Cardiac muscle cell (in vitro differentiated cells and primary cell): ENCODE results near the gene UNC5C. TPM values are rescaled to one million over a fixed set of nuclear protein-coding genes. Genes with fewer than 3 reads are reported as not detected.
A peak's percentile ranks its signal among the peaks of the same experiment; 100 is the strongest.
"Not testable (repeated sequence)": the region's sequence is repeated elsewhere in the genome, so short reads cannot be mapped to it uniquely, and the experiment has no call there.

Experiments
- DNase-seq, 2 donors: peaks; one replicate each; pipeline versions ENCODE4 v3.0.0 to v3.0.0-alpha.2; 2010 to 2017; ENCODE audit warnings: low read depth in 1 of 2, low spot score in 1 of 2
- H3K27ac ChIP-seq: fragments of 200-600 bp; sonication (generic); 2 replicates; pipeline ENCODE4 v1.5.1; 2016
- H3K27me3 ChIP-seq: fragments of 200-600 bp; sonication (generic); 2 replicates; pipeline ENCODE4 v1.6.0; 2016; ENCODE audit warnings: control low read depth
- H3K36me3 ChIP-seq: fragments of 200-600 bp; sonication (generic); 2 replicates; pipeline ENCODE4 v1.5.1; 2016; ENCODE audit warnings: control low read depth
- H3K4me1 ChIP-seq: fragments of 200-600 bp; sonication (generic); 2 replicates; pipeline ENCODE4 v1.8.1; 2017; ENCODE audit warnings: low read depth, mild to moderate bottlenecking, mixed run types
- H3K4me3 ChIP-seq: fragments of 200-600 bp; sonication (generic); 2 replicates; pipeline ENCODE4 v1.5.1; 2016; ENCODE audit warnings: mild to moderate bottlenecking
- H3K9me3 ChIP-seq: fragments of 200-600 bp; sonication (generic); 2 replicates; pipeline ENCODE4 v1.5.1; 2017; ENCODE audit warnings: low read depth, mild to moderate bottlenecking, control low read depth
- polyA plus RNA-seq: library from polyadenylated mRNA; unstranded; fragments of >200 nt; fragmentation: Nextera tagmentation; extraction: Ambion mirVana; gene quantifications from 2 replicates; pipeline ENCODE4 v1.2.1, GENCODE V29; 2016
- total RNA-seq: library from RNA; depleted of rRNA; stranded (reverse); fragments of >200 nt; gene quantifications from 2 replicates; pipeline ENCODE4 v1.2.3, GENCODE V29; 2016
- TF ChIP-seq, protein P1 (sequence below): IDR thresholded peaks from 2 replicates; pipeline ENCODE4 v1.5.1; 2012; ENCODE audit warnings: low read depth, mild to moderate bottlenecking, low read length

The UNC5C gene
- total and polyA plus RNA-seq, 2 experiments from 2014 or later: 13.4 to 28.4 TPM

DNA sequence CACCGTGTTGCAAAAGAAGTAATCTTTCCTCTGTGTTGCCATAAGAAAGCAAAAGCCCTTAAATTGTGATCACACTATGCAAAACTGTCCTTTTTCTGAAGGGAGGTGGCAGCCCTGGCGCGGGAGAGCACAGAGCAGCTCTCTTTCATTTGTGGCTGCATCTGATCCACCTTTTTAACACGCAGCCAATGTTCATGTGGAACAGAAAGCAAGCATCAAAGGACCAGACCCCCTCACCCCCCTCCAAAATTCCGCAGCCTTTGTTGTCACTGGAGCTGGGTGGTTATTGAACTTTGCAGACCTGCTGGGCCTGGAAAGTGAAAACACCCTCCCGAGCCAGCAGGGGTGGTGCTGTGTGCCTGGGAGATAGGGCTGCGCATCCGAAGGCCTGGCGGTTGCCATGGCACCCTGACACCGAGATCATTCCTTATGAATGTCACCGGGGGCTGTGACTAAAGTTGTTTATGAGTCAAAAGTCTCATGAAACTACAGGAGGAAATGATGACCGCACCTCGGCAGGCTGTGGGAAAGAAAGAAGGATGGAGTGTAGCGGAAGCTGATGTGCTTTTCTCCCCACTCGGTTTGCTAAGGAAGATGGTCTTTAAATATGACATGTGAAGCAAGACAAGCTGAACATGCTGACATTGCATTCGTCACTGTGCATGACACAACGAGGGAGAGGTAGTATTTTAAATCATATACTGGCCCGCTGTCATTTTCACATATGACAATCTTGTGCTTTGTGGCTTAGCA is 367.4 kb downstream of the UNC5C start:
- TF ChIP-seq, protein P1, sequence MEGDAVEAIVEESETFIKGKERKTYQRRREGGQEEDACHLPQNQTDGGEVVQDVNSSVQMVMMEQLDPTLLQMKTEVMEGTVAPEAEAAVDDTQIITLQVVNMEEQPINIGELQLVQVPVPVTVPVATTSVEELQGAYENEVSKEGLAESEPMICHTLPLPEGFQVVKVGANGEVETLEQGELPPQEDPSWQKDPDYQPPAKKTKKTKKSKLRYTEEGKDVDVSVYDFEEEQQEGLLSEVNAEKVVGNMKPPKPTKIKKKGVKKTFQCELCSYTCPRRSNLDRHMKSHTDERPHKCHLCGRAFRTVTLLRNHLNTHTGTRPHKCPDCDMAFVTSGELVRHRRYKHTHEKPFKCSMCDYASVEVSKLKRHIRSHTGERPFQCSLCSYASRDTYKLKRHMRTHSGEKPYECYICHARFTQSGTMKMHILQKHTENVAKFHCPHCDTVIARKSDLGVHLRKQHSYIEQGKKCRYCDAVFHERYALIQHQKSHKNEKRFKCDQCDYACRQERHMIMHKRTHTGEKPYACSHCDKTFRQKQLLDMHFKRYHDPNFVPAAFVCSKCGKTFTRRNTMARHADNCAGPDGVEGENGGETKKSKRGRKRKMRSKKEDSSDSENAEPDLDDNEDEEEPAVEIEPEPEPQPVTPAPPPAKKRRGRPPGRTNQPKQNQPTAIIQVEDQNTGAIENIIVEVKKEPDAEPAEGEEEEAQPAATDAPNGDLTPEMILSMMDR: peak; percentile 5
- no peaks in the 10 kb centered on the region for H3K9me3 ChIP-seq
- H3K27me3 ChIP-seq: no peaks in the 10 kb centered on the region
- peak in 1 of 2 donors; percentile 19 for DNase-seq
- peaks cover 3% of the 10 kb centered on the region for H3K36me3 ChIP-seq
- H3K27ac ChIP-seq: no peak overlapping the region
- no peak overlapping the region for H3K4me3 ChIP-seq
- peaks cover 24% of the 10 kb centered on the region for H3K4me1 ChIP-seq

DNA sequence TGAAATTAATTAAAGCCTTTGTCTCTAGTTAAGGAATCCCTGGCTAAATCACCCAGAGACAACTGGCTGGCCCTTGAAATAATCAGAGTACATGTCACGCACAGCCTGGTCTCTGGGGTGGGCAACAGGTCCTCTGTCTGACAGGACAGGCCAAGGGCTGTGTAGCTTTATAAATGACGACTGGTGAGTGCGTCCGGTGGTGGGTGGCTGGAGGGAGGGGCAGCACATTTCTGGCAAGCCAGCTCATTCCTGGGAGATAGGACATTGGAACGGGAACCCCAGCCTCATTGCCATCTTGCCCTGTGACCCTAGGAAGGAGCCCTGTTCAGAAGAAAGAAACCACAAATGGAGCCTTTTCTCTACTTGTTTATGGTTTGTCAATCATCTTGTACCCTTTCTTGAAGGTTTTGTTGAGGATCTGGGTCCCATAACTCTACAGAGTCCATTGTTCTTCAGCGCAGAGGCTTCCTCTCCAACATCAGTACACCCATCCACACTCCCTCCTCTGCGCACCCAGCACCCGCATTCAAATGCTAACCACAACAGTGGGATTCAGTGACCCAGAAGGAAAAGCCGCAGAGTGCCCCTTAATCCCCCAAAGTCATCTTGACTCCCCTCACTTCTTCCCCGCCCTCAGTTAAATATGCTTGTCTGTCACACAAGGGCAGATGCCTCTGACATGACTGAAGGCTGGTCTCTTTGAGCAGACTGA is 368.1 kb downstream of the UNC5C start:
- H3K36me3 ChIP-seq: peaks cover 3% of the 10 kb centered on the region
- H3K27ac ChIP-seq: no peak overlapping the region
- H3K27me3 ChIP-seq: no peaks in the 10 kb centered on the region
- H3K9me3 ChIP-seq: no peaks in the 10 kb centered on the region
- peaks cover 24% of the 10 kb centered on the region for H3K4me1 ChIP-seq
- TF ChIP-seq, protein P1: no peak
- no peak overlapping the region for H3K4me3 ChIP-seq
- peak in 1 of 2 donors; percentile 43 for DNase-seq

DNA sequence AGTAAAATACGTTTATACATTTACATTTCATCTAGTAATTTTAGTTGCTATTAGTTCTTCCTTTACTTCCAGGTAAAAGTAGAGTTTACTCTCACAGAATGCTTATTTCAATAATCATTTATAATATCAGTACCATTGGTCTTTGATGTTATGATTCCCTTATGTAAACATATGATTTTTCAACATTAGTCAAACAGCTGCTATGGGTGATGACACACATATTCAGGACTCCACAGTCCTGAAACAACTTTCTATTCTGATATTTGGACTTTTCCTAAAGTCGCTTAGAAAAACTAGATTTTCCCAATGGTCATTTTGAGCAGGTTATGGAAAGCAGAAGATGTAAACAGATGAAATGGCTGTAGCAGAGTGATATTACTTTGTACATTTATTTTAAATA is 369.8 kb downstream of the UNC5C start:
- H3K9me3 ChIP-seq: no peaks in the 10 kb centered on the region
- no peaks in the 10 kb centered on the region for H3K36me3 ChIP-seq
- peaks cover 24% of the 10 kb centered on the region for H3K4me1 ChIP-seq
- H3K27ac ChIP-seq: no peak overlapping the region
- no peak for DNase-seq
- no peaks in the 10 kb centered on the region for H3K27me3 ChIP-seq
- TF ChIP-seq, protein P1: no peak
- no peak overlapping the region for H3K4me3 ChIP-seq

DNA sequence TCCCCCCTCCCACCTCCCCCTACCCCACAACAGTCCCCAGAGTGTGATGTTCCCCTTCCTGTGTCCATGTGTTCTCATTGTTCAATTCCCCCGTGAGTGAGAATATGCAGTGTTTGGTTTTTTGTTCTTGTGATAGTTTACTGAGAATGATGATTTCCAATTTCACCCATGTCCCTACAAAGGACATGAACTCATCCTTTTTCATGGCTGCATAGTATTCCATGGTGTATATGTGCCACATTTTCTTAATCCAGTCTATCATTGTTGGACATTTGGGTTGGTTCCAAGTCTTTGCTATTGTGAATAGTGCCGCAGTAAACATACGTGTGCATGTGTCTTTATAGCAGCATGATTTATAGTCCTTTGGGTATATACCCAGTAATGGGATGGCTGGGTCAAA is 377.4 kb downstream of the UNC5C start:
- DNase-seq, H3K27me3 ChIP-seq, H3K4me1 ChIP-seq, H3K4me3 ChIP-seq, H3K27ac ChIP-seq, H3K9me3 ChIP-seq: not testable (repeated sequence)
- H3K36me3 ChIP-seq: peaks cover 11% of the 10 kb centered on the region

DNA sequence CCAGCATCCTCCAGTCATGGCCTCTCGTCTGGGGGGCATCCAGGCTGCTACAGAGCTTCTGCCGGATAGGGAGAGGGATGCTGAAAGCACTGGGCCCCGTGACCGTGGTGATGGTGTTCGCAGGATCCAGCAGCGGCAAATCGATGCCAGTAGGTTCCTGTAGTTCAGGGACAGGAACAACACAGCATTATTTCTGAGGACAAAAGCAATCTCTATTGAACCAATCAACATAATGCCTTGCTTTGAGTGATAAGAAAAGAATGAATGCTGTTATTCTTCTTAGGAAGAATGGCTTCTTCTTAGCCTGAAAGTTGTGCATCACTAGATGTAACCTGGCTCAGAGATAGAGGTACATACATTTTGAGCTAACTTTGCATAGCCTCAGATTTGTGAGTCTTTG is 378.6 kb downstream of the UNC5C start:
- Histone ChIP-seq H3K27me3 (no peaks in the 10 kb centered on the region), H3K36me3 (peaks cover 11% of the 10 kb centered on the region), H3K4me1 (no peaks in the 10 kb centered on the region), H3K4me3 (no peak overlapping the region), H3K9me3 (no peaks in the 10 kb centered on the region), H3K27ac (no peak overlapping the region)
- DNase-seq: no peak
- TF ChIP-seq, protein P1: no peak

DNA sequence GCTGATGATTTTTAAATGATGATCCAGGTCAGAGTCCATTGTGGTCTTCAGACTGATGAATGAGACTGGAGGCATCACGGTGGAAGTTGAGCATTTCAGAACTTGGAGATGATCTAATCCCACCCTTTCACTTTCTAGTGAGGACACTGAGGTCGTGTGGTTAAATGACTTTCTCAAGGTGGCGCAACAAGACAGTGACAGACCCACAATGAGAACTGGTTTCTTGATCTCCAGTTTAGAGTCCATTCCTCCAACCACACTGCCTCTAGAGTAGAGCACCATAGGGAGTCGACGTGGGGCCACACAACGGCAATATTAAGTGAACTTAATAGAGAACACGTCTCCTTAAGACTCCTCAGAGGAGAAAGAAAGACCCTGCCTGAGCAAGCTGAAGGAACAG is 381.0 kb downstream of the UNC5C start:
- Histone ChIP-seq H3K9me3 (no peaks in the 10 kb centered on the region), H3K27me3 (no peaks in the 10 kb centered on the region), H3K36me3 (peaks cover 11% of the 10 kb centered on the region), H3K4me1 (no peaks in the 10 kb centered on the region), H3K27ac (no peak overlapping the region), H3K4me3 (no peak overlapping the region)
- TF ChIP-seq, protein P1: no peak
- DNase-seq: peak in 1 of 2 donors; percentile 7
